T-helper 1 cell treated with Interleukin-12 subunit alpha and Interleukin-12 subunit beta and Interleukin-4 antibody, amounts not matched to agents 30 ng/mL and 1 ng/mL, for 36 hours (primary cell): ENCODE data around the gene GRM4. TPM values are rescaled to one million over a fixed set of nuclear protein-coding genes. Genes with fewer than 3 reads are reported as not detected.

Source experiments
- intact Hi-C: fragments of 100-400 bp; cut with micrococcal nuclease; formaldehyde crosslinking; loops from one replicate; pipeline ENCODE4 v1.15.1; 2024
- total RNA-seq: library from RNA; stranded (reverse); gene quantifications from 2 replicates; pipeline ENCODE4 v1.2.3, GENCODE V29; 2022

GRM4 gene
- total RNA-seq, 1 donor from 2014 or later: not detected

DNA sequence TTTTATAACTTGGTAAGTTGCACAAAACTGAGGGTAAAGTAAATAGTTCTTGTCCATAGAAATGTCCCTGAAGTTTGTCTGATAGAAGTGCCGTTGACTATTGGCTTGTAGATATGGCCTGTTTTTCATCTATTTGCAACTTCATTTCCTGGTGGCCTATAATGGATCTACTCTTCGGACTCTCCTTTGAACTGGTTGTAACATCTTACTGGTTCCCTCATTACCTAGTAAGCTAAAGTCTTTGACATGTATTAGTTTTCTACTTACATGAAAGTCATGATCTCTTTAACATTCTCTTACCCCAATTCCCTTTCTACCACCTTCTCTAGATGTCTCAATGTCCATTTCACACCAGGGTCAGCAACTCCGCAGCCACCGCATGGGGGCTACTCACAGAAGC lies 146.3 kb downstream of the GRM4 start:
- intact Hi-C loops: no loop called here

DNA sequence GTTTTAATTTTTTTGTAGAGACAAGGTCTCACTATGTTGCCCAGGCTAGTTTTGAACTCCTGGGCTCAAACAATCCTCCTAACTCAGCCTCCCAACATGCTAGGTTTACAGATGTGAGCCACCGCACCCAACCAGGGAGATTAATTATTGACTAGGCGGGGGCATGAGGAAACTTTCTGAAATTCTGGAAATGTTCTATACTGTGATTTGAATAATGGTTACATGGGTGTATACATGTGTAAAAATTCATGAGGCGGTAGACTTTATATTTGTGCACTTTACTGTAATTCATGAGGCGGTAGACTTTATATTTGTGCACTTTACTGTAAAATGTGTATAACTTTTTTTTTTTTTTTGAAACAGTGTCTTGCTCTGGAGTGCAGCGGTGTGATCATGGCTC lies 147.2 kb downstream of the GRM4 start:
- intact Hi-C loops: no loop called here

DNA sequence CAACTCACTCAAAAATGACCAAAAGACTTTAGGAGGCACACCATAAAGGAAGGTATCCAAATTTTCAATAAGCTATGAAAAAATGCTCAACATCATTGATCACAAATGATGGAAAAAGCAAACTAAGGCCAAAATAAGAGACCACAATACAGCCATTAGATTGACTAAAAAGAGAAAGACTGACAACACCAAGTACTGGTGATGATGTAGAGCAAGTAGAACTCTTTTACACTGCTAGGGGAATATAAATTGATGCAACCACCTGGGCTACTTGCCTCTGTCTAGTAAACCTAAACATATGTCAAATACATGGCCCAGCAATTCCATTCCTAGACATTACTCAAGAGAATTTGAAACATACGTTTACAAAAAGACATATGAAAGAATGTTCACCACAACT lies 148.6 kb downstream of the GRM4 start:
- intact Hi-C loops: no loop called here

DNA sequence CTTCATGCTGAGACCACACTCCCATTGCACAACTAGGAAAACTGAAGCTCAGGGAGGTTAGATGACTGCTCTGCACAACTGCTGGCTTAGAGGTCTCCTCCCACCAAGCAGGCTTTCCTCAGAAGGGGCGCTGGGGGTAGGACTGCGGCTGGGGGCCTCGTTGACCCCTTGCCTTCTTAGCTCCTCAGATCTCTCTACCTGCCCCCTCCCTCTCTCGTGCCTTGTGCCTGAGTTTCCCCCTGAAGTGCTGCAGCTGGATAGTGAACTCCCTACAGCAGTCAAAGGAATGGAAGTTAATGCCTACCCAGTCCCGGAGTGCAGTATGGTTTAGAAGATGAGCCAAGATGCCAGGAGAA lies 149.8 kb downstream of the GRM4 start:
- intact Hi-C loops: no loop called here

DNA sequence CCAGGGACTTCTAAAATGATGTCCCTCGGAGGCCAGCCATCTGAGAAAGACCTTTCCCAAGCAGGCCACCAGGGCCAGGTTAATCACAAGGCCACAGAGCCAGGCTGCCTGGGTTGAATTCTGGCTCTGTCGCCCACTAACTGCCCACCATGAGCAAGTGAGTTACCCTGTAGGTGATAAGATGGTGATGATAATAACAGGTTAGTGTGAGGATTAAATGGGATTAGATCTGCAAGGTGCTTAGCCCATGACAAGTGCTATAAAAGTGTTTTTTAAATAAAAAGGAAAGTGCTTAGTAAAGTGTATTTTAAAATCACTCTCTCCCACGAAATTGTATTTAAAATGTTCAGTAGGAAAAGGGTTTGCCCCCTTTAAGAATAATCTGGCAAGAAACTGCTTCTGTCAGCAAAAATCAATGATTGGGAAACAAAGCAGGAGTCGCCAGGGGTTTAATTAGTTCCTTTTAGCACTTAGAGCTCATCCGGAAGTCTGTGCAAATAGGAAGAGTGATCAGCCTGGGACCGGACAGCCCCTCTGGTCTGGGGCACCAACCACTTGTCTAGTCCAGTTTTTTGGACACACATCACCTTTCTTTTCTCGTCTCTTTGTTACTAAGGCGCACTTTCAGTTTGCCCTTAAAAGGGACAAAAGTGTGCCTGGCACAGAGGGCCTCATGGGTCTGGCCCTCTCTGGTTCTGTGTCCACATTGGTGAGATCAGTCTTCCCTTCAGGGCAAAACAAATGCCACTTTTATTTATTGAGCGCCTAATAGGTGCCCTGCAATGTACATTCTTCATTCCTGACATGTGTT lies 150.4 kb downstream of the GRM4 start:
- intact Hi-C loops: no loop called here

DNA sequence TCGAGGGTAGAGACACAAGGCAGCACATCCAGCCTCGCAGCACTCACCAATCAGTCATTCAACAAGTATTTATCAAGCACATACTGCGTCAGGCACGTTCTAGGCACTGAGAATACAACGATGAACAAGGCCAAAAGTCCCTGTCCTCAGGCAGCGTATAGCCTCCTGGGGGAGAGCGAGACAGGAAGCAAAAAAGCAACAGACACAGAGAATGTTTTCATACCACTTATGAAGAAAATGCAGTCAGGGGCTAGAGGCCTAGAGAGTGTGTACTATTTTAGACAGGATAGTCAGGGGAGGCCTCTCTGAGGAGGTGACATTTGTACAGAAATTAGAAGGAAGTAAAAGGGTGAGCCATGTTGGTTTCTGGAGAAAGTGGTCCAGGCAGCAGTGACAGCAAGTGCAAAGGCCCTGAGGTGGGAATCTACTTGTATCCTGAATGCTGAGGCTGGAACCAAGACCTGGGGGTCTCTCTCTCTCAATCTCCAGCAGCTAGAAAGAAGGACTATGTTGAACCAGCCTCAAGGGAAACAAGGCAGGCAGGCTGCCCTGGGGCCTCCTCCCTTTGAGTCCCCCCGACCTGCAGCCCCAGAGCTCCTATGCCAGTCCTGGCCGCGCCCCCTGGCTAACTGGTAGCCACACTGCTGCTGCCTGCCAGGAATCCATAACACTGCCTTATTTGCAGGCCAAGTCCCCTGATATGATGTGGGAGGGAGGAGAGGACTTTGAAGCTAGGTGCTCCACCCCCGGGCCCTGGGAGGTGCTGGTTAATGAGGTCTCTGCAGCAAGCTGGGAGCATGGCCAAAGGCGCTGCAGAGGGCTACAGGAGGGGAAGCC lies 151.2 kb downstream of the GRM4 start:
- intact Hi-C loops: no loop called here

DNA sequence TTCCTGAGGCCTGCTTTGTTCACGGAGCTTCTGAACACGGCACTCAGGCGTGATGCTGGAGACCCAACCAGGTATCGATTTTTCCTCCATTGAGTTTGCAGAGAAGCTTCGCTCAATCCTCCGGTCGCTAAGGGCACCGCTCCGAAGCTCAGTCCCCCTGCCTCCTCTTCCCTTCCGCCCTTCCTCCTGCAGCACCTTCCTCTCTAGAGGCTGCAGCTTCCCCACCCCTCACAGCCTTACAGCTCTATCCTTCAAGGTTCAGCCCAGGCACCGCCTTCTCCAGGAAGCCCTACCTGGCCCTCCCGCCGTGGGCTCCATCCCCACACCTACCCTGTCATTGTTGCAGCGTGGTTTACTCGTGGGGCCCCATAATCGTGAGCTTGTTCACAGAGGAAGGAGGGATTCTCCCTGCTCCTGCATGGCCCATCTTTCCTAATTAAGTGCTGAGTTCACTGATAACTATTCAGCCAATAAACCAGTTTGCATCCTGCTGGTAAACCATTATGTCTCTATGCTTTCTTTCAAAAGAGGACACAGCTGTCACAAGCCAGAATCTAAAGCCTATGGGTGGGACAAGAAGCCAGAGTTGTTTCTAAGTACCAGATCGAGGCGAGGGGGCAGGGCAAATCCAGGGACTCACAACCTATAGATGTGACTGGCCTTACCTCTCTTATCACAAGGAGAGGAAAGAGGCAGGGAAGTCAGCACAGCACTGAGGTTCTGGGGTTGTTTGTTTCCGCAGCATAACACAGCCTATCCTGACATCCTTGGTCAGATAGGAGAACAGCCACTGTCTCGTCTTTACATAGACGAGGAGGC lies 152.0 kb downstream of the GRM4 start:
- intact Hi-C loops: no loop called here

DNA sequence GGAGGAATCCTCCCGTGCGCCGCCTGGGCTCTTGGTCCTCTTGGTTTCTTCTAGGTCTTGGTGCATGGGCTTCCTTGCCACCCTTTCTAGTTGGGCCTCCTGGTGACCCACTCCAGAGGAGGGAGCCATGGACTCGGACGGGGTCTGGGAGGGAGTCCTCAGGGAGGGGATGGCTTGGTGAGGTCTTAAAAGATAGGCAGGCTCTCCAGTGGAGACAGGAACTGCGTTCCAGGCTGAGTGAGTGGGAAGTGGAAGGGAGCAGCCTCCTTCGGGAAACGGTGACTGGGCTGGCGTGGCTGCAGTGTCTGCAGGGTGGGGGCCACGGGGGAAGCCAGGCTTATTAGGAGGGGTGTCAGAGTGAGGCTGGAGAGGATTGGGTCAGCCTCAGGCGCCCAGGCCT lies 152.8 kb downstream of the GRM4 start:
- intact Hi-C loops: no loop called here

DNA sequence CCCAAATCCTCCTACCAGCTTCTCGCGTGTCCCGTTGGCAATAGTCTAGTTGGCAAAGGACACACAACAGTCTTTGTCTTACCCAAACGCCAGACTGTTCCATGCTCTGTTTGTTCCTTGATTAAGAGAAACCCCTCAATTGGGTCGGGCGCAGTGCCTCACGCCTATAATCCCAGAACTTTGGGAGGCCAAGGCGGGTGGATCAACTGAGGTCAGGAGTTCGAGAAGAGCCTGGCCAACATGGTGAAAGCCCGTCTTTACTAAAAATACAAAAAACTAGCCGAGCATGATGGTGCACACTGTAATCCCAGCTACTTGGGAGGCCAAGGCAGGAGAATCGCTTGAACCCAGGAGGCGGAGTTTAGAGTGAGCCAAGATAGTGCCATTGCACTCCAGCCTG lies 153.7 kb downstream of the GRM4 start:
- intact Hi-C loops: no loop called here

DNA sequence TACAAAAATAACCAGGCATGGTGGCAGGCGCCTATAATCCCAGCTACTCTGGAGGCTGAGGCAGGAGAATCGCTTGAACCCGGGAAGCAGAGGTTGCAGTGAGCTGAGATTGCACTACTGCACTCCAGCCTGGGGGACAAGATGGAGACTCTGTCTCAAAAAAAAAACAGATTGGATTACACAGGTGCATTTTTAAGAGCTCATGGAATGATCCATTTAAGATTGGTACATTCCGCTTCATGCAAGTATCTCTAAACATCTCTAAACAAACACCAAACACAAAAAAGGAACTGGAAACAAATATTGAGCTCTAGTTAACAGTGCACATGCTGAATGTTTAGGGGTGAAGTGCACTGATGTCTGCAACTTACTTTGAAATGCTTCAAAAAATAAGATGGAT lies 154.3 kb downstream of the GRM4 start:
- intact Hi-C loops: no loop called here

DNA sequence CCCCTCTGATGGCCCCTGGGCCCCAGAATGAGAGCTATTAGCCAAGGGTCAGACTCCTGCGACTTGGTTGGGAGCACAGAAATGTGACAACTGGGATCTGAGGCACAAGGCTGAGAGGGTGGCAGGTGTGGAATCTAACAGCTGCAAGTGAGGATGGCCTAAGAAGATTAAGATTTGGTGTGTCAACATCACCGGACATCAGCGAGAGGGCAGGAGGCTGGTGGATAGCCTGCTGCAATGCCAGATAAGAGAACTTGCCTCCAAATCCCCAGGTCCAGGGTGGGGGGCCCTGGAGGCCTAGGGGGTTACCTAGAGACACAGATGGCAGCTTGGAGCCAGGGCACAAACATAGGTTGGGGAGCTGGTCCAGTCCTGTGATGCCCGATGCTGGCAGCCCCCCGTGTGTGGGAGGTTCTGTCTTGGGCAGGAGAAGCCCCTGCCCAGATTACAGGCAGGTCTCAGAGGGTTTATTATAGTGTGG lies 155.8 kb downstream of the GRM4 start:
- intact Hi-C loops: no loop called here

DNA sequence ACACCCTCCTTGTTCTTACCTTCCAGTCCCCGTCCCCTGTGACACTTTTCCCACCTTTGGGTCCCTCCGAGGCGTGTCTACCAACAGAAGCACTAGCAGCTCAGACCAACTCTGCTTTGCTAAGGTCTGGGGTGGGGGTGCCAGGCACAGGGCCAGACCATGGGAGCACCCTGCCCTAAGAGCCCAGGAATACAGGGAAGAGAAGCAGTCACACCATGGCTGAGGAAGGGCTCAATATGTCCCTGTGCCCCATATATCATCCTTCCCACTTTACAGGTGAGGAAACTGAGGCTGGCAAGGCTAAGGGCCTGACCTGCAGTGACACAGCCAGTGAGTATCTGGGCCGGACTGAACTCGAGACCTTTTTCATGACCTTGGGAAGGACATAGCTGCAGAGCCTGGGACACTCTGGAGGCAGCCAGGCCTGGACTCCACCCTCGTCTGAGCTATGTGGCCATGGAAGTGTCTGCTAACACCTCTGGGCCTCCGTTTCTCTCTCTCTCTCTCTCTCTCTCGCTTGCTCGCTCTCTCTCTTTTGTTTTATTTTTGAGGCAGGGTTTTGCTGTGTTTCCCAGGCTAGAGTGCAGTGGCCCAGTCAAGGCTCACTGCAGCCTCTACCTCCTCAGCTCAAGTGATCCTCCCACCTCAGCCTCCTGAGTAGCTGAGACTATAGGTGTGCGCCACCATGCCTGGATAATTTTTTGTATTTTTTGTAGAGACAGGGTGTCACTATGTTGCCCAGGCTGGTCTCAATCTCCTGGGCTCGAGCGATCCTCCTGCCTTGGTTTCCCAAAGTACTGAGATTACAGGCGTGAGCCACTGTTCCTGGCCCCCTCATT lies 156.7 kb downstream of the GRM4 start:
- intact Hi-C loops: no loop called here

DNA sequence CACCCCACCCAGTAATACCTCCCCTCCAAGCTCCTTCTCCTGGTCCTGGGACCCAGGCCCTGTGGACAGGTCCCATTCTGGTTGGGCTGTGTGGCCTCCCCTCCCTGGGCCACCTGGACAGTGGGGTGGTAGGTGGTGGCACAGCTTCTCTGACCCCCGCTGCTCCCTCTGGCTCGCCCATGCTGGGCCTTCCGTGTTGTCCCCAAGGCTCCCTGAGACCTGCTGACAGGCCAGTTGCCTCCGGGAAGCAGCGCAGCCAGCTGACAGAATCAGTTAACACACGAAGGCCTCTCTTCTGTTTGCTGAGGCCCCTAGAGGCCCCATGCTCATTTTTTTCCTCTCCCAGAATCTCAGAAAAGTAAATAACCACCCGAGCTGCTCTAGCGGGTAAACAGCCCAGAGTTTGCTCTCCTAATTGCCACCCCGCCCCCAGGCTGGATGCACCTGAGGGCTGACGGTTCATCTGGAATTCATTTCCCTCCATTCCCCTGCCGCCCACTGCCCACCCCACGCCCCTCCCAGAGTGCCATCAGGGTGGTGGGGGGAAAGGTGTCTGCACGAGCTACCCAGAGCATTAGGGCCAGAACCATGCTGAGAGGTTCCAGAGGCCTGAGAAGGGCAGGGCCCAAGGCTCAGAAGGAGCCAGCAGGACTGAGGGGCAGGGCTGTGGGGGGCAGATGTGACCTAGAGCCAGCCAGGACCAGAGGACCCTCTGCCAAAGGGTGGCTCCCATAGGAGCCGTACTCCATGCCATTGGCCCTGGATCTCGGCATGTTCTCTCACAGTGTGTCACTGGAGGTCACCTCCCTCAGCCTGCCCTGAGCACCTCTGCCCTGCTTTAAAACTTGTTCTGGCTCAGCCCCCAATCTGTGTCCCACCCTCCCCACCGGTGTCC lies 157.5 kb downstream of the GRM4 start:
- intact Hi-C loops: no loop called here

DNA sequence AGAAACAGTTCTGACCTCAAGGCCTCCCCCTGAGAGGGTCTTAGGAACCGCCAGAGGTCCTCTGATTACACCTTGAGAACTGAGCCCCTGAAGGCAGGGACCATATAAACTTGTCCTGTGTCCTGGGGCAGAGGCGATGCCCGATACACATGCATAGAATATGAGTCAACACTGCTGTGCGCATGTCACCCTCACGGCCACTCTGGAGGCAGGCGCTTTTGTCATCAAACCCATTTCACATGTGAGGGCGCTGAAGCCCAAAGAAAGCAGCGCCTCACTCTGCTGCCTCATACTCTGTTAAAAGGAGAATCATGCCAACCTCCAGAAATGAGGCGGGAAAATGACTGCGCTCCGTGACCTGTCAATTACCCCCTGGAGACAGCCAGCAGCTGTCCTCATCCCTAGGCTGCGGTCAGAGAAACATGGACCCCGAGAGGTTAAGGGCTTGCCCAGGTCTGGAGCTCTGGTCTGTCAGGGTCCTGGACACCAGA lies 158.3 kb downstream of the GRM4 start:
- intact Hi-C loops: no loop called here

DNA sequence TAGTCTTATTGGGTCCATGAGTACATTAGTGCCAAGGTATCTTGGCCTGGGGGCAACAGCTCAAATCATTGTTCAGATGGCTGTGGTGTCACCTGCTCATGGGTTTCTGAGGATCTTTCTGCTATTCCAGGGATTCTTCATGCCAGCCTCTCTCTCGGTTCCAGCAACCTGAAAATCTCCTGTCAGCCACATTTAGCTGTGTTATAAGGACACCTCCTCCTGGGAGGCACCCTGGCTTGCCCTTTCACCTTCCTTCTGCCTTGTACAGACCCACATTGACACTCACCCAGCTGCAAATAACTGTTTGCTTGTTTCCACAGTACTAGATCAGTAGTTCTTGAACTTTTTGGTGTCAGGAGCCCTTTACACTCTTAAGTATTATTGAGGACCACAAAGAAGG lies 159.9 kb downstream of the GRM4 start:
- intact Hi-C loops: no loop called here

DNA sequence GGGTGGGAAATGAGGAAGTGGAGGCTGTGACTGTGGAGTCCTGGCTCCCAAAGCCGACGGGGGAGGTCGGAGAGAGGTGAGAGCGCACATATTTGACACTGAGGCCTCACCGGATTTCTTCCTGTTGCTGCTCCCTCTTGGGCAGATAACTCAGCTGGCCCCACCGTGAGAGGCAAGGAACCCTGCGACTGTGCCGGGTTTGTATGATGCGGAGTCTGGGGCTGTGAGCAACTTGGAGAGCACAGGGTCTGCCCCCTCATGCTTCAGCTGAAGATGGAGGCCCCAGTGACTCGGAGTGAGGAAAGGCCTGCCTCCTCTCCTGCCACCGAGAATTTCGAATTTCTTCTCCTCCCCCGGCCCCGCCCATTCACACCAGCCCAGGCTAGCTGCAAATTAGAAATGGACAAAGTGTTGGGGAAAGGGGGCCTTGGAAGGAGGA lies 160.6 kb downstream of the GRM4 start:
- intact Hi-C loops: no loop called here

DNA sequence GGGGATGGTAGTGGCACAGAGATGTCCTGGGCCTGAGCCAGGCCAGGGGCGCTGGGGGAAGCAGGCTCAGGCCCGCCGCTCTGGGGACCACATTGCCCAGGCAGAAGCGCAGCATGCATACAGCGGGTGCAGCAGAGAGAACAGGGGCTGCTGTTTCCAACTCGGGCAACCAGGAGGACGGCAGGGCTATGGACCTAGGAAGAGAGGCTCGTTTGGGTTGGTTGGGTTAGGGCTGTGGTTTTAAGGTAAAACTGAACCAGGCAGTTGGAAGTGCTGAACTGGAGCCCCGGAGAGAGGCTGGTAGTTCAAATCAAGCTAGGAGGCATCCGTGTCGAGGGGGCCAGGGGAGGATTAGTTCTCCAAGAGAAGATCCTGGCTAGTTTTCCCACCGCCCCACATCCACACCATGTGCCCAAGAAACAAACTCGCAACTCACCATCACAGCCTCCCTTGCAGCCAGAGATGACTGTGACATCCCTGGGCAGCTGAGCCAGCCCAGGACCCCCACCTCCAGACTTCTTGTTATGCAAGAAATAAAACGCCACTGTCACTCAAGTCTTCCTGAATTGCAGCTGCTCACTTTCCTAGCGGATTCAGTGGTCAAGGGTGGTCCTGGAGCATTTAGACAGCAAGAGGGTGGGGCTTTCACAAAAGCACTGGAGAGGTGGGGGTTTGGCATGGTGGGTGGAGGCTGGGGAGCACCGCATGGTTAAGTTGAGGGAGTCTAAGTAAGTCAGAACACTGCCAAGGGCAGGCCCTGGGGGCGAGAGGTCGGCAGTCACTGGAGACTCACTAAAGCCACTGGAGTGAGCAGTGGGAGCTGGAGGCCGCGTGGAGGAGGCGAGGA lies 161.2 kb downstream of the GRM4 start:
- intact Hi-C loops: no loop called here

DNA sequence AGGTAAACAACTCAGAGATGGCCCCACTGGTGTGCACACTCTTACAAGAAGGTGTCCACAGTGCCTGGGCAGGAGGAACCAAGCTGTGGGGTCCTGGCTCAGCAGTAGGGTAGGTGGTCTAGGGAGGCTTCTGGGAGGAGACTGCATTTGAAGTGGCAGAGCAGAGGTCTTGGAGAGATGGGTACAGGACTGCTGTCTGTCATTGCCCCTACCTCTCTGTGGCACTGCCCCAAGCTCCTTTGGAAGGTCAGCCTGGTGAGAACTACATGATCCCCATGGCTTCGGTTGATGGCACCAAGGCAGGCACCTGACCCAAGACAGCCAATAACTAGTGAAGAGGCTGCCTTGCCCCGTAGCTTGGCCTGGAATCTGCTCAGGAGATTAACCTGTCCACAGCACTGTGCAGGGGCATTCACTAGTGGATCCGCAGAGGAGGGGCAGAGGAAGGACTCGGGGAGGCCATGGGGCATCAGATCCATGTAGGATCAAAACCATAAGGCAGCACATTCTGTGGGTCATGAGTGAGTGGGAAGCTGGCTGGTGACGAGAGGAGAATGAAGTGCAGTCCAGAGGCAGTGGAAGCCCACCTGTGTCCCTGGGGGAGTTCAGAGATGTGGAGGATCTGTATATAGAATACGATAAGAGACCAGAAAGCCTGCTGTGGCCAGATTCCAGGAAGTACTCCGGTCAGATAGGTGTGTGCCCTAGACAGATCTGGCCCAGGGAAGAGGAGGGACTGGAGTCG lies 162.0 kb downstream of the GRM4 start:
- intact Hi-C loops: no loop called here
